ENCODE measurements around the gene SULT1C2. TPM values are rescaled to one million over a fixed set of nuclear protein-coding genes. Genes with fewer than 3 reads are reported as not detected.

The SULT1C2 gene
- total and polyA plus RNA-seq, 2 of the 13 experiments (the other 11 are each of a cell fraction or from before 2014, with no cell fraction given): 4.0 to 6.2 TPM

DNA sequence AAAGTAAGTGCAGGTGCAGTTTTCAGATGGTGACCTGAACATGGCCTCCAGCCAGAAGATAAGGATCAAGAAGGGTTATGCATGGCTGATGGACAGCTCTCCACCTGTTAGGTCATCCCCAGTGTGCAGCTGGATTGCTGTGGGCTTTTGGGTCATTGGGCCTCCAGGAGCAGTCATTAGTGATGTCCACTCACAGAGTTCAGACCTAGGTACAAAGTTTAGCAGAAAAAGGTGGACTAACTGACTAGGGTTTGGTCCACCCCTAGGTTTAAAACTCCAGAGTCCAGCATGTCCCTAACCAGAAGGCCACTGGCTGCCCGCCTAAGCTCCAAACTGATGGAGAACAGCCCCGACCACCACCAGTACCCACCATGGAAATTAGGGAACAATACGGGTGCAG is 18.3 kb upstream of the SULT1C2 start (continued):
- TF ChIP-seq, protein P1, sequence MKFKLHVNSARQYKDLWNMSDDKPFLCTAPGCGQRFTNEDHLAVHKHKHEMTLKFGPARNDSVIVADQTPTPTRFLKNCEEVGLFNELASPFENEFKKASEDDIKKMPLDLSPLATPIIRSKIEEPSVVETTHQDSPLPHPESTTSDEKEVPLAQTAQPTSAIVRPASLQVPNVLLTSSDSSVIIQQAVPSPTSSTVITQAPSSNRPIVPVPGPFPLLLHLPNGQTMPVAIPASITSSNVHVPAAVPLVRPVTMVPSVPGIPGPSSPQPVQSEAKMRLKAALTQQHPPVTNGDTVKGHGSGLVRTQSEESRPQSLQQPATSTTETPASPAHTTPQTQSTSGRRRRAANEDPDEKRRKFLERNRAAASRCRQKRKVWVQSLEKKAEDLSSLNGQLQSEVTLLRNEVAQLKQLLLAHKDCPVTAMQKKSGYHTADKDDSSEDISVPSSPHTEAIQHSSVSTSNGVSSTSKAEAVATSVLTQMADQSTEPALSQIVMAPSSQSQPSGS (CRISPR knock-in tag; IDR thresholded peaks at IDR 0.05): no peak
- TF ChIP-seq, protein P2, sequence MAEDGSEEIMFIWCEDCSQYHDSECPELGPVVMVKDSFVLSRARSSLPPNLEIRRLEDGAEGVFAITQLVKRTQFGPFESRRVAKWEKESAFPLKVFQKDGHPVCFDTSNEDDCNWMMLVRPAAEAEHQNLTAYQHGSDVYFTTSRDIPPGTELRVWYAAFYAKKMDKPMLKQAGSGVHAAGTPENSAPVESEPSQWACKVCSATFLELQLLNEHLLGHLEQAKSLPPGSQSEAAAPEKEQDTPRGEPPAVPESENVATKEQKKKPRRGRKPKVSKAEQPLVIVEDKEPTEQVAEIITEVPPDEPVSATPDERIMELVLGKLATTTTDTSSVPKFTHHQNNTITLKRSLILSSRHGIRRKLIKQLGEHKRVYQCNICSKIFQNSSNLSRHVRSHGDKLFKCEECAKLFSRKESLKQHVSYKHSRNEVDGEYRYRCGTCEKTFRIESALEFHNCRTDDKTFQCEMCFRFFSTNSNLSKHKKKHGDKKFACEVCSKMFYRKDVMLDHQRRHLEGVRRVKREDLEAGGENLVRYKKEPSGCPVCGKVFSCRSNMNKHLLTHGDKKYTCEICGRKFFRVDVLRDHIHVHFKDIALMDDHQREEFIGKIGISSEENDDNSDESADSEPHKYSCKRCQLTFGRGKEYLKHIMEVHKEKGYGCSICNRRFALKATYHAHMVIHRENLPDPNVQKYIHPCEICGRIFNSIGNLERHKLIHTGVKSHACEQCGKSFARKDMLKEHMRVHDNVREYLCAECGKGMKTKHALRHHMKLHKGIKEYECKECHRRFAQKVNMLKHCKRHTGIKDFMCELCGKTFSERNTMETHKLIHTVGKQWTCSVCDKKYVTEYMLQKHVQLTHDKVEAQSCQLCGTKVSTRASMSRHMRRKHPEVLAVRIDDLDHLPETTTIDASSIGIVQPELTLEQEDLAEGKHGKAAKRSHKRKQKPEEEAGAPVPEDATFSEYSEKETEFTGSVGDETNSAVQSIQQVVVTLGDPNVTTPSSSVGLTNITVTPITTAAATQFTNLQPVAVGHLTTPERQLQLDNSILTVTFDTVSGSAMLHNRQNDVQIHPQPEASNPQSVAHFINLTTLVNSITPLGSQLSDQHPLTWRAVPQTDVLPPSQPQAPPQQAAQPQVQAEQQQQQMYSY (CRISPR knock-in tag; IDR thresholded peaks at IDR 0.05): no peak
- TF ChIP-seq RARA (CRISPR knock-in tag; IDR thresholded peaks at IDR 0.05) (peak; percentile 7; the same call in 1 of the 2 replicates), RFX1 (IDR thresholded peaks at IDR 0.05) (peak; percentile 5; the same call in 1 of the 2 replicates), GATA4 (IDR thresholded peaks at IDR 0.05; ENCODE audit: borderline replicate concordance, low read depth) (no peak), TEAD3 (CRISPR knock-in tag; optimal IDR thresholded peaks at IDR 0.05; ENCODE audit: borderline replicate concordance) (no peak), ZSCAN25 (CRISPR knock-in tag; IDR thresholded peaks at IDR 0.05) (no peak)
